Psoas muscle (tissue), 8 donors: ENCODE data around the gene ARFGAP3. TPM values are rescaled to one million over a fixed set of nuclear protein-coding genes. Genes with fewer than 3 reads are reported as not detected.

Source experiments
- ATAC-seq, 4 donors: fragments of 200-7000 bp; cut with Tn5 transposase; one replicate each; pipeline ENCODE4 v1.9.1; 2020; ENCODE audit warnings: moderate library complexity in 3 of 4, mild to moderate bottlenecking in 2 of 4
- DNase-seq, 2 donors: peaks; one replicate each; pipeline ENCODE4 v3.0.0-alpha.2; 2020
- H3K27ac ChIP-seq: fragments of 200-600 bp; one replicate; pipeline ENCODE4 v1.8.0; 2022
- H3K27me3 ChIP-seq, 3 donors: fragments of 200-600 bp in 1 of 3; one replicate each; pipeline versions ENCODE4 v1.6.1 to v1.8.0; 2013 to 2022; ENCODE audit warnings: low read length in 2 of 3, mild to moderate bottlenecking in 2 of 3, moderate library complexity in 1 of 3; ENCODE audit not compliant: insufficient read depth in 3 of 3
- H3K36me3 ChIP-seq, 2 donors: fragments of 200-600 bp in 1 of 2; one replicate each; pipeline versions ENCODE4 v1.6.1 to v1.8.0; 2013 to 2022; ENCODE audit warnings: low read depth in 1 of 2, mild to moderate bottlenecking in 1 of 2, moderate library complexity in 1 of 2; ENCODE audit not compliant: insufficient read depth in 1 of 2
- H3K4me1 ChIP-seq: fragments of 200-600 bp; one replicate; pipeline ENCODE4 v1.8.0; 2022
- H3K4me3 ChIP-seq: fragments of 200-600 bp; one replicate; pipeline ENCODE4 v1.8.0; 2022; ENCODE audit warnings: mild to moderate bottlenecking
- H3K9me3 ChIP-seq: fragments of 200-600 bp; one replicate; pipeline ENCODE4 v1.8.0; 2022
- CTCF ChIP-seq: fragments of 200-600 bp; IDR thresholded peaks from one replicate; pipeline ENCODE4 v1.8.0; 2022; ENCODE audit warnings: antibody characterized with exemption
- WGBS, 3 donors: extraction: QIAGEN DNeasy Blood & Tissue Kit; methylation state at CpG; one replicate each; pipeline versions ENCODE4 v1.1.6 to v1.1.7; 2013; 5-methylcytosine and 5-hydroxymethylcytosine counted together
- intact Hi-C, 2 donors: fragments of 100-400 bp; cut with DNase I; formaldehyde crosslinking; loops; one replicate each; pipeline versions ENCODE4 v1.11.0 to v1.14.2; 2022
- polyA plus RNA-seq, 3 donors: library from polyadenylated mRNA; stranded (reverse); fragments of 200-250 nt; gene quantifications; one replicate each; pipeline ENCODE4 v1.2.3, GENCODE V29; 2013
- total RNA-seq, 4 donors: library from RNA; stranded (reverse); fragmentation: NEBNext Ultra II Directional in 2 of 4; extraction: Animal tissue kit (Norgen Biotek cat#: 25700) in 2 of 4; gene quantifications; one replicate each; pipeline versions ENCODE4 v1.2.1 to v1.2.4, GENCODE V29; 2021 to 2023
- donor health status: healthy with polysubstance abuse.
- donor health status: DM: no; HTN: no; CAD: no; lungs with moderate emphysema.
- donor health status: Bipolar disorder and iron deficiency.
- donor health status: healthy.
- donor health status: DM: yes; HTN: yes; CAD: no.
- donor health status: DM: no; HTN: no; CAD: no.
- donor health status: DM: no; HTN: no; CAD: no.
- donor health status: DM: yes; HTN: yes; CAD: no.

The ARFGAP3 gene
- total and polyA plus RNA-seq, 7 donors, result 18.4 to 36.1 (median 23.8) TPM

GRCh38 chr22:42831712-42832111 lies 25.4 kb downstream of the ARFGAP3 start:
- Histone ChIP-seq H3K27me3 (no peaks in the 10 kb centered on the region), H3K36me3 (peaks cover 0 to 100% of the 10 kb centered on the region in 2 donors), H3K4me1 (no peaks in the 10 kb centered on the region), H3K27ac (no peak overlapping the region), H3K4me3 (no peak overlapping the region), H3K9me3 (no peaks in the 10 kb centered on the region)
- 94 to 97% (median 97%) methylated on average over 4 of the region's 4 CpGs for WGBS, 3 donors
- ATAC-seq (no peak), DNase-seq (no peak)
- intact Hi-C loops, result no loop called here
- no peak for TF ChIP-seq CTCF

GRCh38 chr22:42830161-42830560 lies 26.9 kb downstream of the ARFGAP3 start:
- ATAC-seq (no peak), DNase-seq (no peak)
- 89 to 93% (median 91%) methylated on average over 5 of the region's 5 CpGs for WGBS, 3 donors
- peaks cover 0 to 100% of the 10 kb centered on the region in 2 donors for H3K36me3 ChIP-seq
- no peak overlapping the region for H3K4me3 ChIP-seq
- no peaks in the 10 kb centered on the region for H3K9me3 ChIP-seq
- H3K27ac ChIP-seq, result no peak overlapping the region
- no peaks in the 10 kb centered on the region for H3K27me3 ChIP-seq
- intact Hi-C loops, result no loop called here
- no peaks in the 10 kb centered on the region for H3K4me1 ChIP-seq
- no peak for TF ChIP-seq CTCF

GRCh38 chr22:42829302-42829701 lies 27.8 kb downstream of the ARFGAP3 start:
- TF ChIP-seq CTCF, result no peak
- Histone ChIP-seq H3K4me3 (no peak overlapping the region), H3K36me3 (peaks cover 4 to 100% of the 10 kb centered on the region in 2 donors), H3K27ac (no peak overlapping the region), H3K9me3 (no peaks in the 10 kb centered on the region), H3K27me3 (no peaks in the 10 kb centered on the region), H3K4me1 (no peaks in the 10 kb centered on the region)
- intact Hi-C loops, result no loop called here
- DNase-seq (no peak), ATAC-seq (no peak)
- 62 to 80% (median 72%) methylated on average over 3 of the region's 3 CpGs for WGBS, 3 donors

GRCh38 chr22:42825796-42826195 lies 31.3 kb downstream of the ARFGAP3 start:
- H3K27ac ChIP-seq, result no peak overlapping the region
- no peaks in the 10 kb centered on the region for H3K9me3 ChIP-seq
- H3K4me3 ChIP-seq, result no peak overlapping the region
- TF ChIP-seq CTCF, result no peak
- intact Hi-C loops, result no loop called here
- ATAC-seq, result no peak
- peaks cover 8% of the 10 kb centered on the region for H3K4me1 ChIP-seq
- DNase-seq, result no peak
- H3K27me3 ChIP-seq, result no peaks in the 10 kb centered on the region
- 82 to 87% (median 84%) methylated on average over 3 of the region's 3 CpGs for WGBS, 3 donors
- H3K36me3 ChIP-seq, result peaks cover 7 to 99% of the 10 kb centered on the region in 2 donors

- H3K4me1 ChIP-seq, result peaks cover 16% of the 10 kb centered on the region
- no peak for DNase-seq
- WGBS, 3 donors, result 86 to 97% (median 90%) methylated on average over 3 of the region's 3 CpGs
- H3K27ac ChIP-seq, result no peak overlapping the region
- no peak for ATAC-seq
- H3K4me3 ChIP-seq, result no peak overlapping the region
- peaks cover 10 to 67% of the 10 kb centered on the region in 2 donors for H3K36me3 ChIP-seq
- TF ChIP-seq CTCF, result no peak
- no peaks in the 10 kb centered on the region for H3K9me3 ChIP-seq
- intact Hi-C loops, result loop anchor here (2.0 to 5.0 kb wide), 4 partner anchors 39 to 159 kb away; no protein-coding TSS in a partner anchor
- no peaks in the 10 kb centered on the region for H3K27me3 ChIP-seq
Observed at GRCh38 chr22:42821386-42821785, 35.7 kb downstream of the ARFGAP3 start.
